PC-3 (cell line): ENCODE measurements around the gene PDCD10.

Source experiments
- CTCF ChIP-seq: fragments of 300-600 bp; sonication (generic); conservative IDR thresholded peaks from 2 replicates; pipeline ENCODE4 v1.5.1; 2017; ENCODE audit warnings: antibody characterized with exemption, low read depth, mild to moderate bottlenecking, low read length
- EZH2 ChIP-seq: fragments of 300-600 bp; sonication (generic); IDR thresholded peaks from one replicate; pipeline ENCODE4 v1.6.1; 2017; ENCODE audit warnings: antibody characterized with exemption, mild to moderate bottlenecking, low read length; ENCODE audit not compliant: unreplicated experiment

DNA sequence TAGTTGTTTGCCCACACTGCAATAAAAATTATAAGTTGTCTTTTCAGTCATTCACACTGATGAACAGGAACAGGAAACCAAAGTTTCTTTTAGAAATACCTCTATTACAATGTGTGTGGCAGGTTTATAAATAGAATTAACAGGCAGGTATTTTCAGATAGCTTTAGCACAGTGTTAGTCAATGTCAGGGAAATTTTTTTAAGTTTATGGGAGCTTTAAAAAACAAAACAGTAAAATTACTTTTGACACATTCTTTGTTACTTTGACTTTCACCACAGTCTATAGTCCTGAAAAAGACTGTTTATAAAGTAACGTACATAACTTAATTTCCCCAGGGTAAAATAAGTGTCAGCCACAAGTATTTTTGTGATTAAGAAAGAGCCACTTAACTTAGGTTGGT, 38.9 kb upstream of the PDCD10 start:
- TF ChIP-seq CTCF (no peak), EZH2 (no peak)
